ENCODE data around the gene ABCA1. TPM values are rescaled to one million over a fixed set of nuclear protein-coding genes. Genes with fewer than 3 reads are reported as not detected.
"Not testable (repeated sequence)": the region's sequence is repeated elsewhere in the genome, so short reads cannot be mapped to it uniquely, and the experiment has no call there.

Gene ABCA1
- polyA plus RNA-seq, 1 experiment, result 29.6 TPM

DNA sequence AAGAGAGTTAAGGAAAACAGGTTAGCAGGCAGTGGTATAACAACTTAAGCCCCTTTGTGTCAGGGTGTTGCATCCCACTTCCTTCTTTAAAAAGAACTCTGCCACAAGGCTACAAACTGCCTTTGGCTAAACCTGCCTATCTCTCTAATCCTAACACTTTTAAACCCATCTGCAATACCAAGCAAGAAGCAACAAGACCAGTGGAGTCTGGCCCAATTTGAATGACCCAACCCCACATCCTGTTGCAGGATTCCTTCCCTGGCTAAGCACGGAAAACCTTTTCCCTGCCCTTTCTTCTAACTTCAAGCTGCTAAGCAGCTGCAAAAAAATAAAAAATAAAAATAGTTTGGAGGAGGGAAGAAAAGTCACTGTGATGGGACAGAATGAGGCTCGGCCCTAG is 27.1 kb downstream of the ABCA1 start:
- H3K27ac ChIP-seq (ENCODE audit: low read depth, low read length), result no peak overlapping the region
- H3K4me3 ChIP-seq (ENCODE audit: low read depth, low read length), result no peak overlapping the region
- TF ChIP-seq CTCF (IDR thresholded peaks at IDR 0.05; ENCODE audit: low read depth, low read length), result no peak
- no peak for DNase-seq (ENCODE audit: low read depth, low spot score)
- no peaks in the 10 kb centered on the region for H3K27me3 ChIP-seq (ENCODE audit: control insufficient read depth, insufficient read depth, low read length)
- CTCF ChIA-PET, result interaction anchor here (1.5 to 4.7 kb wide), 2 partner anchors 9 to 37 kb away, joined by 3 to 28 read pairs; no protein-coding TSS in a partner anchor
- POLR2A ChIA-PET, result no interaction called here
- no peaks in the 10 kb centered on the region for H3K9me3 ChIP-seq (ENCODE audit: control insufficient read depth, insufficient read depth, low read length)

GRCh38 chr9:104900324-104900723 is 27.6 kb downstream of the ABCA1 start:
- H3K27ac ChIP-seq (ENCODE audit: low read depth, low read length), result no peak overlapping the region
- no peak overlapping the region for H3K4me3 ChIP-seq (ENCODE audit: low read depth, low read length)
- ChIA-PET CTCF (interaction anchor here (1.5 kb wide), 1 partner anchor 10 kb away, joined by 3 read pairs; no protein-coding TSS in a partner anchor), POLR2A (no interaction called here)
- no peaks in the 10 kb centered on the region for H3K9me3 ChIP-seq (ENCODE audit: control insufficient read depth, insufficient read depth, low read length)
- DNase-seq (ENCODE audit: low read depth, low spot score), result no peak
- TF ChIP-seq CTCF (IDR thresholded peaks at IDR 0.05; ENCODE audit: low read depth, low read length), result no peak
- H3K27me3 ChIP-seq (ENCODE audit: control insufficient read depth, insufficient read depth, low read length), result no peaks in the 10 kb centered on the region

DNA sequence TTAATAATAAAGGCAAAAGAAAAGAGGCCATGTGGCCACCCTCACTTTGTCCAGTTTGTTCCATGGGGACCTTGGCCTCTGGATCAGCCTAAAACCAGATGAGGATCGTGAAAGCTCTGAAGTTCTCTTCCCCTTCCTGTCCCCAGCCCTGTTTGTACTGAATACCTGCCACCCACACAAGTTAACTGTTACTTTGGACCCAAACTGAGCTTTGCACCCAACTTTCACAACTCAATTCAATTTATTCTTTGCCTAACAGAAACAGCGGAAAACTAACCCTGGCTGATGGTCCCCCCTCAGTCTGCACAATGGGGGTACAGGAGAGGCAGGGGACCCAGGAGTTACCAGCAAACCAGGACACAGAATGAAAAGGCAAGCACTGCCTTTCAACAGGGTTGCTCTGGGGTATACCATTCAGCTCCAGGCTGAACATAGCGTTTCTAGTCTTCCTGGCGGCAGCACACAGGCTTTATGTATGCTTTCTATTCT is 28.2 kb downstream of the ABCA1 start:
- ChIA-PET POLR2A (no interaction called here), CTCF (interaction anchor here (1.5 to 1.8 kb wide), 2 partner anchors 10 to 27 kb away, joined by 3 to 5 read pairs; no protein-coding TSS in a partner anchor)
- DNase-seq (ENCODE audit: low read depth, low spot score), result no peak
- no peaks in the 10 kb centered on the region for H3K9me3 ChIP-seq (ENCODE audit: control insufficient read depth, insufficient read depth, low read length)
- no peak for TF ChIP-seq CTCF (IDR thresholded peaks at IDR 0.05; ENCODE audit: low read depth, low read length)
- no peak overlapping the region for H3K4me3 ChIP-seq (ENCODE audit: low read depth, low read length)
- no peak overlapping the region for H3K27ac ChIP-seq (ENCODE audit: low read depth, low read length)
- no peaks in the 10 kb centered on the region for H3K27me3 ChIP-seq (ENCODE audit: control insufficient read depth, insufficient read depth, low read length)

DNA sequence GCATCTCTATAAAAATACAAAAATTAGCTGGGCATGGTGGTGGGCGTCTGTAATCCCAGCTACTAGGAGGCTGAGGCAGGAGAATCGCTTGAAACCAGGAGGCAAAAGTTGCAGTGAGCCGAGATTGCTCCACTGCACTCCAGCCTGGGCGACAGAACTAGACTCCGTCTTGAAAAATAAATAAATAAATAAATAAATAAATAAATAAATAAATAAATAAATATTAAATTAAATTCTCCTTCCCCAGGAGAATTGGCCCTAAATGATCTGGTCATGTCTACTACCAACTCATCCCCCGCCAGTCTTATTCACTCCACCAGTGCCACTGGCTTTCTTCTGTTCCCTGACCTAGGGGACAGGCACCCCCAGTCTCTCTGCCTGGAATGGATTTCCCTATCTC is 29.6 kb downstream of the ABCA1 start:
- POLR2A ChIA-PET; H3K27ac ChIP-seq (ENCODE audit: low read depth, low read length); H3K27me3 ChIP-seq (ENCODE audit: control insufficient read depth, insufficient read depth, low read length); DNase-seq (ENCODE audit: low read depth, low spot score); H3K4me3 ChIP-seq (ENCODE audit: low read depth, low read length); H3K9me3 ChIP-seq (ENCODE audit: control insufficient read depth, insufficient read depth, low read length): not testable (repeated sequence)
- CTCF ChIA-PET, result interaction anchor here (1.8 kb wide), 1 partner anchor 28 kb away, joined by 5 read pairs; no protein-coding TSS in a partner anchor

DNA sequence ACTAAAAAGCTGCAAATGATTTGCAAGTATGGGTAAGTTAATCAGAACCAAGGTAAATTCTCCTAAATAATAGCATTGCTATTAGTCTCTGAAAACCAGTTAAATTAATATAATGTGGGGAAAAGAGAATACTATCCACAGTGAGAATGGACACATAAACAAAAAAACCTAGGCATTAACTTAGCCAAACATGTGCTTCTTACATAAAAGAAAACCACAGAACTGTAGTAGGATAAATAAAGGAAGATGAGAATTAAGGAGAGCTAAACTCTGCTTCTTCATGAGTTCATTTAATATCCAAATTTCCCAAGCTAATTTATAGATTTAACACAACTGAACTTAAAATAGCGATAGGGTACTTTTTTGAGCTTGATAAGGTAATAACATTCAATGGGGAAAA is 31.8 kb downstream of the ABCA1 start:
- ChIA-PET CTCF (interaction anchor here (0.6 kb wide), 1 partner anchor 519 kb away, joined by 3 read pairs; no protein-coding TSS in a partner anchor), POLR2A (interaction anchor here (0.6 to 0.9 kb wide), 2 partner anchors 27 to 29 kb away, joined by 3 read pairs; no protein-coding TSS in a partner anchor)
- no peak overlapping the region for H3K27ac ChIP-seq (ENCODE audit: low read depth, low read length)
- H3K9me3 ChIP-seq (ENCODE audit: control insufficient read depth, insufficient read depth, low read length), result no peaks in the 10 kb centered on the region
- TF ChIP-seq CTCF (IDR thresholded peaks at IDR 0.05; ENCODE audit: low read depth, low read length), result no peak
- DNase-seq (ENCODE audit: low read depth, low spot score), result no peak
- no peak overlapping the region for H3K4me3 ChIP-seq (ENCODE audit: low read depth, low read length)
- H3K27me3 ChIP-seq (ENCODE audit: control insufficient read depth, insufficient read depth, low read length), result no peaks in the 10 kb centered on the region
